Stimulated activated CD4-positive, alpha-beta T cell treated with anti-CD3 and anti-CD28 coated beads, Interleukin-4, amount 100 ng/mL, for 48 hours (primary cell): ENCODE measurements around the gene ABCE1.

Source experiments
- DNase-seq, 2 donors: peaks; one replicate each; pipeline ENCODE4 v3.0.0-alpha.2; 2020; ENCODE audit warnings: low read depth in 2 of 2

ABCE1 gene

GRCh38 chr4:145177511-145177905 lies 79.4 kb downstream of the ABCE1 start:
- no peak for DNase-seq

GRCh38 chr4:145177906-145178538 lies 79.9 kb downstream of the ABCE1 start:
- DNase-seq = no peak

- DNase-seq = no peak
Observed at GRCh38 chr4:145178740-145179280, 80.7 kb downstream of the ABCE1 start.
